GM18502 (cell line): Measurements from ENCODE around the gene C2orf68.
"Not testable (repeated sequence)": the region's sequence is repeated elsewhere in the genome, so short reads cannot be mapped to it uniquely, and the experiment has no call there.

Source experiments
- ATAC-seq: cut with Tn5 transposase; IDR thresholded peaks from one replicate; pipeline ENCODE4 v1.9.1; 2021; ENCODE audit warnings: mild to moderate bottlenecking; ENCODE audit not compliant: unreplicated experiment, poor library complexity

C2orf68 gene

GRCh38 chr2:85600951-85601770 is 10.7 kb downstream of the C2orf68 start:
- no peak for ATAC-seq

GRCh38 chr2:85600235-85600575 is 11.7 kb downstream of the C2orf68 start:
- no peak for ATAC-seq

GRCh38 chr2:85599468-85600234 is 12.2 kb downstream of the C2orf68 start:
- ATAC-seq, result no peak

- ATAC-seq, result no peak
Measured at GRCh38 chr2:85598594-85599340, 13.1 kb downstream of the C2orf68 start.

- ATAC-seq, result no peak
Measured at GRCh38 chr2:85597241-85597640, 14.6 kb downstream of the C2orf68 start.

- no peak for ATAC-seq
Measured at GRCh38 chr2:85596486-85597143, 15.3 kb downstream of the C2orf68 start.

GRCh38 chr2:85596026-85596333 is 15.9 kb downstream of the C2orf68 start:
- no peak for ATAC-seq

- ATAC-seq, result peak; percentile 98
Measured at GRCh38 chr2:85595301-85596025, 16.4 kb downstream of the C2orf68 start, which contains the start of gene RNF181. RNF181 (plus strand) TSS chr2:85595745; CDS start chr2:85595764, 19 bp downstream.

- ATAC-seq, result no peak
Measured at GRCh38 chr2:85594715-85595300, 17.1 kb downstream of the C2orf68 start.

- ATAC-seq, result no peak
Measured at GRCh38 chr2:85593023-85593422, 18.8 kb downstream of the C2orf68 start.

GRCh38 chr2:85592299-85592698 is 19.6 kb downstream of the C2orf68 start:
- ATAC-seq, result not testable (repeated sequence)

GRCh38 chr2:85591563-85591962 is 20.3 kb downstream of the C2orf68 start:
- no peak for ATAC-seq

GRCh38 chr2:85590950-85591349 is 20.9 kb downstream of the C2orf68 start:
- ATAC-seq, result no peak

GRCh38 chr2:85589982-85590791 is 21.7 kb downstream of the C2orf68 start:
- ATAC-seq, result no peak

GRCh38 chr2:85589181-85589580 is 22.7 kb downstream of the C2orf68 start:
- no peak for ATAC-seq

GRCh38 chr2:85588645-85589044 is 23.2 kb downstream of the C2orf68 start:
- ATAC-seq, result no peak

GRCh38 chr2:85588236-85588635 is 23.6 kb downstream of the C2orf68 start:
- no peak for ATAC-seq

- ATAC-seq, result no peak
Measured at GRCh38 chr2:85585781-85586105, 26.1 kb downstream of the C2orf68 start.
